NCI-H345 treated with DMSO at 0.1 percent for 48 hours (cell line): ENCODE data around the gene CDKN1C.
"Not testable (repeated sequence)": the region's sequence is repeated elsewhere in the genome, so short reads cannot be mapped to it uniquely, and the experiment has no call there.

ENCODE experiments used
- DNase-seq: peaks from one replicate; lab custom pipeline; 2025; ENCODE audit not compliant: unreplicated experiment; lab: John Stamatoyannopoulos, UW

The CDKN1C gene

GRCh38 chr11:2909133-2909902, 23.7 kb upstream of the CDKN1C start:
- DNase-seq, result no peak

- no peak for DNase-seq
These were observed 22.6 kb upstream of the CDKN1C start for GRCh38 chr11:2908130-2908529.

- DNase-seq, result not testable (repeated sequence)
These were observed 19.7 kb upstream of the CDKN1C start for GRCh38 chr11:2905299-2905698.

- no peak for DNase-seq
These were observed 18.8 kb upstream of the CDKN1C start for GRCh38 chr11:2904153-2905052.

GRCh38 chr11:2903672-2904011, 18.1 kb upstream of the CDKN1C start:
- no peak for DNase-seq

- DNase-seq, result no peak
These were observed 17.5 kb upstream of the CDKN1C start for GRCh38 chr11:2902784-2903671.

- DNase-seq, result peak; percentile 93
These were observed 16.5 kb upstream of the CDKN1C start for GRCh38 chr11:2901854-2902783.

- no peak for DNase-seq
These were observed 15.7 kb upstream of the CDKN1C start for GRCh38 chr11:2901196-2901796.

GRCh38 chr11:2899080-2899783, 13.7 kb upstream of the CDKN1C start:
- DNase-seq, result no peak

GRCh38 chr11:2898366-2899079, 12.9 kb upstream of the CDKN1C start:
- DNase-seq, result no peak

- no peak for DNase-seq
These were observed 11.5 kb upstream of the CDKN1C start for GRCh38 chr11:2897048-2897447.

- no peak for DNase-seq
These were observed 10.5 kb upstream of the CDKN1C start for GRCh38 chr11:2896047-2896446.

- no peak for DNase-seq
These were observed 8.4 kb upstream of the CDKN1C start for GRCh38 chr11:2893935-2894334.

GRCh38 chr11:2892967-2893528, 7.5 kb upstream of the CDKN1C start:
- DNase-seq, result no peak

- DNase-seq, result peak; percentile 21
These were observed 6.8 kb upstream of the CDKN1C start for GRCh38 chr11:2892215-2892966.

GRCh38 chr11:2891326-2892214, 6.0 kb upstream of the CDKN1C start:
- no peak for DNase-seq
